A673 (cell line): ENCODE data around the gene CENPM. TPM values are rescaled to one million over a fixed set of nuclear protein-coding genes. Genes with fewer than 3 reads are reported as not detected.
A peak's percentile ranks its signal among the peaks of the same experiment; 100 is the strongest.

Source experiments
- BruUV-seq: library from RNA; stranded (reverse); fragments of 400-500 nt; replicated peaks from 2 replicates; lab custom pipeline; 2021; lab: Mats Ljungman, UMichigan
- CTCF ChIA-PET: fragments of 300-600 bp; sonication (Branson Sonifier 250); formaldehyde crosslinking; loops from one replicate; lab custom pipeline; 2022; ENCODE audit warnings: antibody characterized with exemption; lab: Charles Lee
- POLR2A ChIA-PET: fragments of 300-600 bp; sonication (Branson Sonifier 250); formaldehyde crosslinking; loops from one replicate; lab custom pipeline; 2022; ENCODE audit warnings: antibody characterized with exemption; ENCODE audit not compliant: low non-redundant PET; lab: Charles Lee
- DNase-seq: peaks from one replicate; pipeline ENCODE4 v3.0.0-alpha.2; 2015; ENCODE audit warnings: low spot score
- H3K27ac ChIP-seq: fragments of 200-600 bp; sonication (generic); 2 replicates; pipeline ENCODE4 v1.5.1; 2016; ENCODE audit warnings: mixed run types, low read depth, mild to moderate bottlenecking, mixed read lengths, antibody characterized with exemption, low read length; ENCODE audit not compliant: poor library complexity, severe bottlenecking
- H3K27me3 ChIP-seq: fragments of 200-600 bp; sonication (generic); replicated peaks from 2 replicates; pipeline ENCODE4 v1.6.1; 2017; ENCODE audit warnings: mixed run types, low read depth, mild to moderate bottlenecking, mixed read lengths, antibody characterized with exemption, low read length; ENCODE audit not compliant: insufficient read depth, poor library complexity
- H3K36me3 ChIP-seq: fragments of 200-600 bp; sonication (generic); 2 replicates; pipeline ENCODE4 v1.6.1; 2016; ENCODE audit warnings: mixed run types, mild to moderate bottlenecking, mixed read lengths, antibody characterized with exemption, low read length; ENCODE audit not compliant: insufficient read depth, poor library complexity, severe bottlenecking
- H3K4me1 ChIP-seq: fragments of 200-600 bp; sonication (generic); 2 replicates; pipeline ENCODE4 v1.6.1; 2017; ENCODE audit warnings: mixed run types, mild to moderate bottlenecking, mixed read lengths, antibody characterized with exemption, low read length; ENCODE audit not compliant: insufficient read depth, poor library complexity, severe bottlenecking
- H3K4me3 ChIP-seq: fragments of 200-600 bp; sonication (generic); 2 replicates; pipeline ENCODE4 v1.5.1; 2016; ENCODE audit warnings: low read depth, mixed run types, mild to moderate bottlenecking, mixed read lengths, low read length; ENCODE audit not compliant: poor library complexity, severe bottlenecking
- H3K9me3 ChIP-seq: fragments of 200-600 bp; sonication (generic); 2 replicates; pipeline ENCODE4 v1.6.1; 2016; ENCODE audit warnings: mixed run types, low read depth, mild to moderate bottlenecking, mixed read lengths, antibody characterized with exemption, low read length; ENCODE audit not compliant: poor library complexity, severe bottlenecking
- EZH2 ChIP-seq: fragments of 200-600 bp; sonication (generic); IDR thresholded peaks from 2 replicates; pipeline ENCODE4 v1.6.1; 2017; ENCODE audit warnings: borderline replicate concordance, low read depth, mild to moderate bottlenecking, mixed read lengths, antibody characterized with exemption, low read length; ENCODE audit not compliant: poor library complexity, severe bottlenecking
- intact Hi-C: fragments of 100-400 bp; cut with micrococcal nuclease; formaldehyde crosslinking; loops from one replicate; pipeline ENCODE4 v1.10.0; 2022; ENCODE audit not compliant: unreplicated experiment
- total RNA-seq: library from RNA; stranded (reverse); gene quantifications from 2 replicates; pipeline ENCODE4 v1.2.3, GENCODE V29; 2021
- TF ChIP-seq, protein P1 (sequence below): fragments of 300-800, 200-600 bp; sonication (generic); conservative IDR thresholded peaks from 2 replicates; pipeline ENCODE4 v1.5.1; 2017; ENCODE audit warnings: low read depth, mild to moderate bottlenecking, antibody characterized with exemption, low read length, moderate library complexity, mixed read lengths

Gene CENPM
- total RNA-seq, 1 experiment from 2014 or later: 67.2 TPM

DNA sequence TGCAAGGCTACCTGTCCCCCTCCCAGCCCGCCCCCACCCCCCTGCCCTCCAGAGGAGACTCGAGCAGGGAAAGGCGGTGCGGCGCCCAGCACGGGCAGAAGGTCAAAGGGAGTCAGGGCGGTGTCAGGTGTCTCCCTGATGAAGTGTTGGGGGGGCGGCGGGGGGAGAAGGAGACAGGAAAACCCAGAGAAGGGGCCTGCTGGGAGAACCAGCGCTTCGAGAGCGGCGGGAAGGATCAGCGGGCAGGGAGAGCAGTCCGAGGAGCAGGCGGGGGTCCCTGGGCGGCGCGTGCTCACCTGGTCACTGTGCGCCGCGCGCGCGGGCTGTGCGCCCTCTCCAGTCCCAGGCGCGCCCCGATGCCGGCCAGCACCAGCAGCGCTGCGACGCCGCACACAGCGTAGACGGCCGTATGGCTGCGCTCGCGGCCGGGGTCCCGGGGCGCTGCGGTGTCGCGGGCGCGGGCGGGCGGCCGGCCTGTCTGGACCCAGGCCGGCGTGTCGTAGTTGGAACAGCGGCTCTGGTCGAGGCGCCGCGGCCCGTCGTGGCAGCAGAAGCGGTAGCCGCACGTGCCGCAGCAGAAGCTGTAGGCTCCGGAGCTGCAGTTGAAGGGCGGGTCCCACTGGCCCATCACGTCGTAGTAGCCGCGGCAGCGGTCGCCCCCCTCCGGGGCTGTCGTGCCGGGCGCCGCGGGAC is 33.0 kb downstream of the CENPM start:
- Histone ChIP-seq H3K27me3 (peaks cover 42% of the 10 kb centered on the region), H3K9me3 (no peaks in the 10 kb centered on the region), H3K27ac (no peak overlapping the region), H3K4me1 (peaks cover 36% of the 10 kb centered on the region), H3K36me3 (no peaks in the 10 kb centered on the region), H3K4me3 (peak overlapping the region; percentile 52)
- no TSS peak for BruUV-seq
- CTCF ChIA-PET: interaction anchor here (0.6 kb wide), 1 partner anchor 206 kb away, joined by 3 read pairs; no protein-coding TSS in a partner anchor
- DNase-seq: no peak
- POLR2A ChIA-PET: interaction anchor here (0.6 kb wide), 1 partner anchor 223 kb away, joined by 7 read pairs; no protein-coding TSS in a partner anchor
- intact Hi-C loops: no loop called here
- TF ChIP-seq EZH2: peak; percentile 81
- TF ChIP-seq, protein P1, sequence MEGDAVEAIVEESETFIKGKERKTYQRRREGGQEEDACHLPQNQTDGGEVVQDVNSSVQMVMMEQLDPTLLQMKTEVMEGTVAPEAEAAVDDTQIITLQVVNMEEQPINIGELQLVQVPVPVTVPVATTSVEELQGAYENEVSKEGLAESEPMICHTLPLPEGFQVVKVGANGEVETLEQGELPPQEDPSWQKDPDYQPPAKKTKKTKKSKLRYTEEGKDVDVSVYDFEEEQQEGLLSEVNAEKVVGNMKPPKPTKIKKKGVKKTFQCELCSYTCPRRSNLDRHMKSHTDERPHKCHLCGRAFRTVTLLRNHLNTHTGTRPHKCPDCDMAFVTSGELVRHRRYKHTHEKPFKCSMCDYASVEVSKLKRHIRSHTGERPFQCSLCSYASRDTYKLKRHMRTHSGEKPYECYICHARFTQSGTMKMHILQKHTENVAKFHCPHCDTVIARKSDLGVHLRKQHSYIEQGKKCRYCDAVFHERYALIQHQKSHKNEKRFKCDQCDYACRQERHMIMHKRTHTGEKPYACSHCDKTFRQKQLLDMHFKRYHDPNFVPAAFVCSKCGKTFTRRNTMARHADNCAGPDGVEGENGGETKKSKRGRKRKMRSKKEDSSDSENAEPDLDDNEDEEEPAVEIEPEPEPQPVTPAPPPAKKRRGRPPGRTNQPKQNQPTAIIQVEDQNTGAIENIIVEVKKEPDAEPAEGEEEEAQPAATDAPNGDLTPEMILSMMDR: no peak

DNA sequence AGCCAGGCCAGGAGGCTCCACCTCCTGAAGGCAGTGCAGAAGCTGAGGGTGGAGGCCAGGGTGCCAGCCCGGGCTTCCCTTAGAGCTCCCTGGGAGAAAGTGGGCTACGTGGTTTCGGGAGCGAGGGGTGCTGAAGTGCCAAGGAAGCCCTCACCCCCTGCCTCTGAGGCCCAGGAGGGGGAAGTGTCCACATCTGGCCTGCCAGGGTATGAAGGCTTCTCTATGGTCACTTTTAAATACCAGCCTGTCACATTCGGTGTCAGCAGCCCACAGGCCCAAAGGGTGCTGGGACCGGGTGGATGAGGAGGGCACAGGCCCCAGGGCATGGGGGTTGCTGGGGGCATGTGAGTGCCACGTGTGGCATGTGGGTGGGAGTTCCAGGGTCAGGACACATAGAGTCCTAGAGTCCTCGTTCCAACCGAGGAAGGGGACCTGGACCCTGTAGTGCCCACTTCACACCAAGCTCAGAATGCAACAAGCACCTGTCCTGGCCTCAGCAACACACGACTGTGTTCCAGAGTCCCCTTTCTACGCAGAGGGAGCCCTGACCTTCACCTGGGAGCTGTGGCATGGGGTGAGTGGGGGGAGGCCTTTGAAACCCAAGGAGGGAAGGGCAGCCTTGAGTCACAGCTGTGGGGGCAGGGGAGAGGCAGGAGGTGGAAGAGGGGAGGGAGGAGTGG is 33.8 kb downstream of the CENPM start:
- intact Hi-C loops: no loop called here
- Histone ChIP-seq H3K36me3 (no peaks in the 10 kb centered on the region), H3K27me3 (peaks cover 42% of the 10 kb centered on the region), H3K27ac (no peak overlapping the region), H3K9me3 (no peaks in the 10 kb centered on the region), H3K4me3 (no peak overlapping the region), H3K4me1 (peaks cover 31% of the 10 kb centered on the region)
- TF ChIP-seq EZH2: no peak
- no TSS peak for BruUV-seq
- ChIA-PET POLR2A (interaction anchor here (0.6 kb wide), 1 partner anchor 54 kb away, joined by 26 read pairs; no protein-coding TSS in a partner anchor), CTCF (no interaction called here)
- no peak for DNase-seq

DNA sequence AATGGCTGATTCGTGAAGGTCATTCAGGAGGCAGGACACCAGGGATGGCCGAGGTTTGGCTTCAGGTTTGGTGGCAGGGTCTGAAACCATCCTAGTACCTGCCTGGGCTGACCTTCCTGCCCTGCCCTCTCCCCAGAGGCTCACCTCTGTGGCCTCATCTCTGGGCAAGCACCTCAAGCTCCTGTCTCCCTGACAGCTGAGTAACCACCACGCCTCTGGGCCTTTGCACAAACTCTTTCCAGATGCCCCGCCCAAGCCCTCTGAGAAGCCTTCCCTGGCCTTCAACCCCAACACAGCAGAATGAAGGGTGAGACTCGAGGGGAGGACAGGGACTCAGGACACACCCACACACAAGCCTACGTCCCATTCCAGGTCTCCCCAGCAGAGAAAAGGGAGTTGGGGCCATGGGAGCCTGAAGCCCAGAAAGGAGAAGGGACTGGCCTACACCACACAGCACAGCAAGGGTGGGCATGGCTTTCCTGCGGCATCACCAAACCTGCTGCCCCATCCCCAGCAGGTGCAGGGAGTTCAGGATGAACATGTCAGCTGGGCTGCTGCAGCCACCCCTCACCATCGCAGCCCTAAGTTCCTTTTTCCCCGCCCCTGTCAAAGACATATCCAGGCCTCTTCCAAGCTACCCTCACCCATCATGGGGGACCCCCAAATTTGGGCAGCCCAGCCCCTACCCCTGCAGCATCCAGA is 34.5 kb downstream of the CENPM start:
- Histone ChIP-seq H3K36me3 (peaks cover 1% of the 10 kb centered on the region), H3K4me1 (peaks cover 28% of the 10 kb centered on the region), H3K27ac (no peak overlapping the region), H3K4me3 (no peak overlapping the region), H3K27me3 (peaks cover 42% of the 10 kb centered on the region), H3K9me3 (no peaks in the 10 kb centered on the region)
- BruUV-seq: no TSS peak
- TF ChIP-seq, protein P1: no peak
- TF ChIP-seq EZH2: no peak
- intact Hi-C loops: no loop called here
- DNase-seq: no peak
- POLR2A ChIA-PET: no interaction called here
- CTCF ChIA-PET: no interaction called here
